Gastroesophageal sphincter (tissue), 4 donors: ENCODE data around the gene PHEX. TPM values are rescaled to one million over a fixed set of nuclear protein-coding genes. Genes with fewer than 3 reads are reported as not detected.

Experiments
- ATAC-seq: fragments of 150-250 bp; one replicate; pipeline ENCODE4 v1.9.1; 2016; ENCODE audit warnings: mild to moderate bottlenecking, moderate library complexity
- H3K27ac ChIP-seq, 4 donors: fragments of 200-600 bp; sonication (generic) in 3 of 4; 1 replicate in 3 of 4; 2 replicates in 1 of 4; pipeline ENCODE4 v1.5.1; 2016 to 2019
- H3K27me3 ChIP-seq: fragments of 200-600 bp; sonication (generic); one replicate; pipeline ENCODE4 v1.5.1; 2019
- H3K36me3 ChIP-seq, 2 donors: fragments of 200-600 bp; sonication (generic); one replicate each; pipeline ENCODE4 v1.5.1; 2019; ENCODE audit warnings: control low read depth in 1 of 2
- H3K4me1 ChIP-seq, 3 donors: fragments of 200-600 bp; sonication (generic); 1 replicate in 2 of 3; 2 replicates in 1 of 3; pipeline ENCODE4 v1.5.1; 2016 to 2019; ENCODE audit warnings: control low read depth in 2 of 3
- H3K4me3 ChIP-seq, 2 donors: fragments of 200-600 bp; sonication (generic); one replicate each; pipeline ENCODE4 v1.5.1; 2019; ENCODE audit warnings: mild to moderate bottlenecking in 1 of 2, moderate library complexity in 1 of 2
- H3K9me3 ChIP-seq, 3 donors: fragments of 200-600 bp; sonication (generic); one replicate each; pipeline ENCODE4 v1.5.1; 2017 to 2019; ENCODE audit warnings: control low read depth in 2 of 3
- EP300 ChIP-seq: sonication (generic); formaldehyde crosslinking; IDR thresholded peaks from one replicate; pipeline ENCODE4 v1.6.1; 2017; ENCODE audit warnings: antibody characterized with exemption, mild to moderate bottlenecking
- POLR2A ChIP-seq, 2 donors: fragments of 450-650 bp; IDR thresholded peaks; one replicate each; pipeline ENCODE4 v1.6.1; 2017; ENCODE audit warnings: antibody characterized with exemption in 2 of 2, mild to moderate bottlenecking in 2 of 2, moderate library complexity in 1 of 2
- POLR2AphosphoS5 ChIP-seq: sonication (generic); formaldehyde crosslinking; IDR thresholded peaks from one replicate; pipeline ENCODE4 v1.6.1; 2017; ENCODE audit warnings: antibody characterized with exemption
- WGBS, 2 donors: methylation state at CpG; one replicate each; pipeline ENCODE4 v1.1.5; 2018; ENCODE audit warnings: low coverage in 1 of 2; 5-methylcytosine and 5-hydroxymethylcytosine counted together
- total RNA-seq, 4 donors: library from RNA; depleted of rRNA; stranded (reverse); fragments of >200 nt; gene quantifications; one replicate each; pipeline ENCODE4 v1.1.0, GENCODE V29; 2016
- TF ChIP-seq, protein P1 (sequence below), 4 experiments: fragments of 200-600 bp in 2 of 4; fragments of 450-650 bp in 2 of 4; sonication (generic) in 1 of 4; IDR thresholded peaks; one replicate each; pipeline ENCODE4 v1.5.1; 2017 to 2019; ENCODE audit warnings: antibody characterized with exemption in 4 of 4, mild to moderate bottlenecking in 2 of 4, moderate library complexity in 2 of 4

The PHEX gene
- total RNA-seq, 4 donors from 2014 or later: 0.40 to 1.1 (median 0.67) TPM

GRCh38 chrX:22037225-22037624 is 5.1 kb downstream of the PHEX start:
- no peak overlapping the region for H3K27ac ChIP-seq
- H3K4me1 ChIP-seq: no peaks in the 10 kb centered on the region
- no peaks in the 10 kb centered on the region for H3K27me3 ChIP-seq
- H3K9me3 ChIP-seq: no peaks in the 10 kb centered on the region
- no peak overlapping the region for H3K4me3 ChIP-seq
- no peak for ATAC-seq
- WGBS, 2 donors: 80 to 83% methylated on average over 2 of the region's 2 CpGs
- TF ChIP-seq, protein P1, sequence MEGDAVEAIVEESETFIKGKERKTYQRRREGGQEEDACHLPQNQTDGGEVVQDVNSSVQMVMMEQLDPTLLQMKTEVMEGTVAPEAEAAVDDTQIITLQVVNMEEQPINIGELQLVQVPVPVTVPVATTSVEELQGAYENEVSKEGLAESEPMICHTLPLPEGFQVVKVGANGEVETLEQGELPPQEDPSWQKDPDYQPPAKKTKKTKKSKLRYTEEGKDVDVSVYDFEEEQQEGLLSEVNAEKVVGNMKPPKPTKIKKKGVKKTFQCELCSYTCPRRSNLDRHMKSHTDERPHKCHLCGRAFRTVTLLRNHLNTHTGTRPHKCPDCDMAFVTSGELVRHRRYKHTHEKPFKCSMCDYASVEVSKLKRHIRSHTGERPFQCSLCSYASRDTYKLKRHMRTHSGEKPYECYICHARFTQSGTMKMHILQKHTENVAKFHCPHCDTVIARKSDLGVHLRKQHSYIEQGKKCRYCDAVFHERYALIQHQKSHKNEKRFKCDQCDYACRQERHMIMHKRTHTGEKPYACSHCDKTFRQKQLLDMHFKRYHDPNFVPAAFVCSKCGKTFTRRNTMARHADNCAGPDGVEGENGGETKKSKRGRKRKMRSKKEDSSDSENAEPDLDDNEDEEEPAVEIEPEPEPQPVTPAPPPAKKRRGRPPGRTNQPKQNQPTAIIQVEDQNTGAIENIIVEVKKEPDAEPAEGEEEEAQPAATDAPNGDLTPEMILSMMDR (IDR thresholded peaks at IDR 0.05): no peak
- TF ChIP-seq POLR2A (IDR thresholded peaks at IDR 0.05): no peak
- no peak for TF ChIP-seq POLR2AphosphoS5
- TF ChIP-seq EP300: no peak
- H3K36me3 ChIP-seq: no peaks in the 10 kb centered on the region

DNA sequence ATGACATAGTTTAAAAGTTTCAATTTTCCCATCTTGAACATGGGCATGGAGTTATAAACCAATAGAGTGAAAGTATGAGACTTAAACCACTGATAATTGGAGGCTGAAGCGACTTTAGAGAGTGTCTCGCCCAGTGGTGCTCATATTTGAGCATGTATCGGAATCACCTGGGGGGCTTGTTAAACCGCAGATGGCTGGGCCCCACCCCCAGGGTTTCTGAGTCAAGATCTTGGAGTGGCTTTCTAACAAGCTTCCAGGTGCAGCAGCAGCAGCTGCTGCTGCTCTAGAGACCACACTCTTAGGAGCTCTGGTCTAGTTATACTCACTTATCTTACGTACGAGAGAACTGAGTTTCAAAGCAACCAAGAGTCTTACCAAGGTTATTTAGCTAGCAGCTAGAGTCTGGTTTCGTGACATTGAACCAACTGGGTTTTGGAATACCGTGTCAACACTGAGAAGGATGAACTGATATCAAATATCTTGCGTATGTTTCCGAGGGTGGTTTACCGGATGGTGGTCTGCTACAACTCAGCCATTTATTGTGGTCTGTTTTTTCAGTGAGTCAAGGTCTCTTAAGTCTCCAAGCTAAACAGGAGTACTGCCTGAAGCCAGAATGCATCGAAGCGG is 5.9 kb downstream of the PHEX start:
- TF ChIP-seq, protein P1 (IDR thresholded peaks at IDR 0.05): no peak
- TF ChIP-seq POLR2AphosphoS5 (no peak), EP300 (no peak), POLR2A (IDR thresholded peaks at IDR 0.05) (no peak)
- Histone ChIP-seq H3K9me3 (no peaks in the 10 kb centered on the region), H3K4me3 (no peak overlapping the region), H3K36me3 (no peaks in the 10 kb centered on the region), H3K27me3 (no peaks in the 10 kb centered on the region), H3K27ac (no peak overlapping the region), H3K4me1 (no peaks in the 10 kb centered on the region)
- ATAC-seq: no peak
- 95 to 98% methylated on average over 10 to 13 of the region's 13 CpGs for WGBS, 2 donors

DNA sequence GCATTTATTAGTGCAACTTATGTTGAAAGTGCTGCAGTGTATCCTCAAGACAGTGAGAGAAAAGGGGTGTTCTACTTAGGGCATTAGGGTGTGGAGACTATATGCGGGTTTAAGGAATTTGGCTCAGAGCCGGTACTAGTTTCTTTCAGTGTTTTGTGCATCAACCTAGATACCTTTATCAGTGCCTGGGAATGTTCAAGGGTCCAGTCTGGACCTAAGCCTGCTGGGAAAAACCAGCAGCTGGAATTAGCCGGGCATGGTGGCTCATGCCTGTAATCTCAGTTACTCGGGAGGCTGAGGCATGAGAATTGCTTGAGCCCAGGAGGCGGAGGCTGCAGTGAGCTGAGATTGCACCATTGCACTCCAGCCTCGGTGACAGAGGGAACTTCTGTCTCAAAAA is 7.4 kb downstream of the PHEX start:
- Histone ChIP-seq H3K4me1 (no peaks in the 10 kb centered on the region), H3K9me3 (no peaks in the 10 kb centered on the region), H3K27me3 (no peaks in the 10 kb centered on the region), H3K4me3 (no peak overlapping the region), H3K36me3 (no peaks in the 10 kb centered on the region), H3K27ac (no peak overlapping the region)
- TF ChIP-seq, protein P1 (IDR thresholded peaks at IDR 0.05): no peak
- no peak for TF ChIP-seq EP300
- no peak for TF ChIP-seq POLR2A (IDR thresholded peaks at IDR 0.05)
- TF ChIP-seq POLR2AphosphoS5: no peak
- WGBS, 2 donors: 67 to 88% methylated on average over 1 to 3 of the region's 6 CpGs
- no peak for ATAC-seq

DNA sequence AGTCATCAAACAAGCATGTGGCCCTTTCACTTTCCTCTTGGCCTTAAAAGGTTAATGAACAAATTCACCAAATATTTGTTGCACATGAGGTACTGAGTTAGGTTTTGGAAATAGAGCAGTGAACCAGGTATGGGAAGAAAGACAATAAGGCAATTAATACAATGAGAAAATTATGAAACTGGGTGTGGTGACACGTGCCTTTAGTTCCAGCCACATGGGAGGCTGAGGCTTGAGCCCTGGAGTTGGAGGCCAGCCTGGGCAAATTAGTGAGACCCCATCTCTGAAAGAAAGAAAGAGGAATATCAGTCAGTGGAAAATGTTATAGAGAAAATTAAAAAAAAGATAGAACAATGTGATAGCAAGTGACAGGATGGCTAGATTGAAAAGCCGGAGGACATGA is 8.1 kb downstream of the PHEX start:
- Histone ChIP-seq H3K4me3 (no peak overlapping the region), H3K27ac (no peak overlapping the region), H3K36me3 (no peaks in the 10 kb centered on the region), H3K27me3 (no peaks in the 10 kb centered on the region), H3K4me1 (no peaks in the 10 kb centered on the region), H3K9me3 (no peaks in the 10 kb centered on the region)
- TF ChIP-seq, protein P1 (IDR thresholded peaks at IDR 0.05): no peak
- TF ChIP-seq EP300: no peak
- no peak for TF ChIP-seq POLR2AphosphoS5
- TF ChIP-seq POLR2A (IDR thresholded peaks at IDR 0.05): no peak
- no peak for ATAC-seq
- WGBS, 2 donors: 100% methylated on average over 1 of the region's 2 CpGs

- no peaks in the 10 kb centered on the region for H3K36me3 ChIP-seq
- no peaks in the 10 kb centered on the region for H3K9me3 ChIP-seq
- ATAC-seq: no peak
- H3K4me1 ChIP-seq: no peaks in the 10 kb centered on the region
- TF ChIP-seq, protein P1 (IDR thresholded peaks at IDR 0.05): no peak
- no peak for TF ChIP-seq POLR2AphosphoS5
- TF ChIP-seq POLR2A (IDR thresholded peaks at IDR 0.05): no peak
- no peak for TF ChIP-seq EP300
- H3K27ac ChIP-seq: no peak overlapping the region
- 83 to 90% methylated on average over 1 to 10 of the region's 11 CpGs for WGBS, 2 donors
- no peaks in the 10 kb centered on the region for H3K27me3 ChIP-seq
- no peak overlapping the region for H3K4me3 ChIP-seq
Measured at GRCh38 chrX:22041907-22042530, 9.9 kb downstream of the PHEX start.
